ENCODE data around the gene NOS1. TPM values are rescaled to one million over a fixed set of nuclear protein-coding genes. Genes with fewer than 3 reads are reported as not detected.
"Not testable (repeated sequence)": the region's sequence is repeated elsewhere in the genome, so short reads cannot be mapped to it uniquely, and the experiment has no call there.

NOS1 gene
- total and polyA plus RNA-seq, 7 experiments from 2014 or later = not detected

GRCh38 chr12:117402363-117402762, 40.9 kb upstream of the NOS1 start:
- Histone ChIP-seq H3K9me3 (ENCODE audit: control insufficient read depth in 2 of 3, low read length in 3 of 3) (peaks cover 0 to 5% (median 0%) of the 10 kb centered on the region in 3 experiments), H3K27me3 (ENCODE audit: control insufficient read depth in 2 of 2, insufficient read depth in 2 of 2, low read length in 2 of 2) (no peaks in the 10 kb centered on the region), H3K4me1 (ENCODE audit: control insufficient read depth in 2 of 2, insufficient read depth in 2 of 2, low read length in 2 of 2) (no peaks in the 10 kb centered on the region), H3K36me3 (ENCODE audit: control insufficient read depth in 2 of 3, insufficient read depth in 3 of 3, low read length in 3 of 3) (no peaks in the 10 kb centered on the region), H3K4me3 (ENCODE audit: low read length) (no peak overlapping the region), H3K27ac (ENCODE audit: low read depth, low read length) (no peak overlapping the region)
- DNase-seq (no peak), ATAC-seq (no peak)
- intact Hi-C loops (cut with micrococcal nuclease) = no loop called here
- POLR2A ChIA-PET = no interaction called here
- no peaks in the 10 kb centered on the region for H3K4me1 Mint-ChIP-seq
- peaks cover 6 to 37% (median 16%) of the 10 kb centered on the region in 11 donors for H3K9me3 Mint-ChIP-seq
- no peak overlapping the region for H3K4me3 Mint-ChIP-seq
- peaks cover 0 to 5% (median 0%) of the 10 kb centered on the region in 5 donors for H3K36me3 Mint-ChIP-seq
- CTCF ChIA-PET = no interaction called here
- H3K27ac Mint-ChIP-seq = no peak overlapping the region
- peaks cover 0 to 10% (median 4%) of the 10 kb centered on the region in 5 donors for H3K27me3 Mint-ChIP-seq

- Histone ChIP-seq H3K27ac (ENCODE audit: low read depth, low read length) (no peak overlapping the region), H3K27me3 (ENCODE audit: control insufficient read depth in 2 of 2, insufficient read depth in 2 of 2, low read length in 2 of 2) (no peaks in the 10 kb centered on the region), H3K4me3 (ENCODE audit: low read length) (no peak overlapping the region), H3K4me1 (ENCODE audit: control insufficient read depth in 2 of 2, insufficient read depth in 2 of 2, low read length in 2 of 2) (no peaks in the 10 kb centered on the region), H3K9me3 (ENCODE audit: control insufficient read depth in 2 of 3, low read length in 3 of 3) (peaks cover 0 to 5% (median 0%) of the 10 kb centered on the region in 3 experiments), H3K36me3 (ENCODE audit: control insufficient read depth in 2 of 3, insufficient read depth in 3 of 3, low read length in 3 of 3) (no peaks in the 10 kb centered on the region)
- ChIA-PET CTCF (no interaction called here), POLR2A (no interaction called here)
- no peak for DNase-seq
- peaks cover 0 to 5% (median 0%) of the 10 kb centered on the region in 5 donors for H3K36me3 Mint-ChIP-seq
- ATAC-seq = no peak
- peaks cover 6 to 38% (median 15%) of the 10 kb centered on the region in 11 donors for H3K9me3 Mint-ChIP-seq
- H3K27ac Mint-ChIP-seq = no peak overlapping the region
- no peaks in the 10 kb centered on the region for H3K4me1 Mint-ChIP-seq
- intact Hi-C loops (cut with micrococcal nuclease) = no loop called here
- H3K4me3 Mint-ChIP-seq = no peak overlapping the region
- H3K27me3 Mint-ChIP-seq = peaks cover 0 to 16% (median 4%) of the 10 kb centered on the region in 5 donors
These were observed 39.5 kb upstream of the NOS1 start for GRCh38 chr12:117400912-117401311.

DNA sequence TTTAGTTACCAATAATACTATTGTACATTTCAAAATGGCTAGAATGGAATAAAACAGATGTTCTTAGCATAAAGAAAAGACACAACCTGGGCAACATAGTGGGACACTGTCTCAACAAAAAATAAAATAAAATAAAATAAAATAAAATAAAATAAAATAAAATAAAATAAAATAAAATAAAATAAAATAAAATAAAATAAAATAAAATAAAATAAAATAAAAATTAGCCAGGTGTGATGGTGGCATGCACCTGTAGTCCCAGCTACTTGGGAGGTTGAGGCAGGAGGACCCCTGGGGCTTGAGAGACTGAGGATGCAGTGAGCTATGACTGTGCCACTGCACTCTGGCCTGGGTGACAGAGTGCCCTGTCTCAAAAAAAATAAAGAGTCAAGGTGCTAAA, 37.1 kb upstream of the NOS1 start:
- CTCF ChIA-PET; H3K27me3 ChIP-seq (ENCODE audit: control insufficient read depth in 2 of 2, insufficient read depth in 2 of 2, low read length in 2 of 2); H3K36me3 Mint-ChIP-seq; H3K27ac Mint-ChIP-seq; H3K9me3 ChIP-seq (ENCODE audit: control insufficient read depth in 2 of 3, low read length in 3 of 3); H3K4me3 ChIP-seq (ENCODE audit: low read length); H3K4me1 ChIP-seq (ENCODE audit: control insufficient read depth in 2 of 2, insufficient read depth in 2 of 2, low read length in 2 of 2); H3K4me1 Mint-ChIP-seq; POLR2A ChIA-PET; H3K27ac ChIP-seq (ENCODE audit: low read depth, low read length); DNase-seq; intact Hi-C loops (cut with micrococcal nuclease); H3K4me3 Mint-ChIP-seq; H3K36me3 ChIP-seq (ENCODE audit: control insufficient read depth in 2 of 3, insufficient read depth in 3 of 3, low read length in 3 of 3); ATAC-seq: not testable (repeated sequence)
- peaks cover 6 to 42% (median 13%) of the 10 kb centered on the region in 11 donors for H3K9me3 Mint-ChIP-seq
- H3K27me3 Mint-ChIP-seq = peaks cover 0 to 13% (median 5%) of the 10 kb centered on the region in 5 donors

GRCh38 chr12:117395766-117396165, 34.3 kb upstream of the NOS1 start:
- CTCF ChIA-PET = no interaction called here
- POLR2A ChIA-PET = no interaction called here

GRCh38 chr12:117394491-117394890, 33.1 kb upstream of the NOS1 start:
- Histone ChIP-seq H3K4me1 (ENCODE audit: control insufficient read depth in 2 of 2, insufficient read depth in 2 of 2, low read length in 2 of 2) (no peaks in the 10 kb centered on the region), H3K9me3 (ENCODE audit: control insufficient read depth in 2 of 3, low read length in 3 of 3) (peaks cover 0 to 3% (median 0%) of the 10 kb centered on the region in 3 experiments), H3K27ac (ENCODE audit: low read depth, low read length) (no peak overlapping the region), H3K27me3 (ENCODE audit: control insufficient read depth in 2 of 2, insufficient read depth in 2 of 2, low read length in 2 of 2) (no peaks in the 10 kb centered on the region), H3K36me3 (ENCODE audit: control insufficient read depth in 2 of 3, insufficient read depth in 3 of 3, low read length in 3 of 3) (no peaks in the 10 kb centered on the region), H3K4me3 (ENCODE audit: low read length) (no peak overlapping the region)
- Mint-ChIP-seq H3K36me3 (no peaks in the 10 kb centered on the region), H3K27me3 (peaks cover 0 to 11% (median 8%) of the 10 kb centered on the region in 5 donors), H3K4me3 (no peak overlapping the region), H3K9me3 (peaks cover 4 to 23% (median 8%) of the 10 kb centered on the region in 11 donors), H3K4me1 (no peaks in the 10 kb centered on the region), H3K27ac (no peak overlapping the region)
- ATAC-seq = no peak
- ChIA-PET CTCF (no interaction called here), POLR2A (no interaction called here)
- intact Hi-C loops (cut with micrococcal nuclease) = no loop called here
- DNase-seq = no peak

More at GRCh38 chr12:117395766-117396165, 34.3 kb upstream of the NOS1 start:
- peaks cover 0 to 11% (median 7%) of the 10 kb centered on the region in 5 donors for H3K27me3 Mint-ChIP-seq
- ATAC-seq = no peak
- intact Hi-C loops (cut with micrococcal nuclease) = no loop called here
- no peaks in the 10 kb centered on the region for H3K4me1 ChIP-seq (ENCODE audit: control insufficient read depth in 2 of 2, insufficient read depth in 2 of 2, low read length in 2 of 2)
- H3K4me3 Mint-ChIP-seq = no peak overlapping the region
- no peaks in the 10 kb centered on the region for H3K27me3 ChIP-seq (ENCODE audit: control insufficient read depth in 2 of 2, insufficient read depth in 2 of 2, low read length in 2 of 2)
- H3K27ac Mint-ChIP-seq = peak overlapping the region in 1 of 9 donors; percentile 3
- no peaks in the 10 kb centered on the region for H3K36me3 Mint-ChIP-seq
- DNase-seq = no peak
- H3K4me3 ChIP-seq (ENCODE audit: low read length) = no peak overlapping the region
- H3K9me3 Mint-ChIP-seq = peaks cover 4 to 31% (median 9%) of the 10 kb centered on the region in 11 donors
- no peaks in the 10 kb centered on the region for H3K4me1 Mint-ChIP-seq
- no peaks in the 10 kb centered on the region for H3K36me3 ChIP-seq (ENCODE audit: control insufficient read depth in 2 of 3, insufficient read depth in 3 of 3, low read length in 3 of 3)
- H3K27ac ChIP-seq (ENCODE audit: low read depth, low read length) = no peak overlapping the region
- H3K9me3 ChIP-seq (ENCODE audit: control insufficient read depth in 2 of 3, low read length in 3 of 3) = peaks cover 0 to 3% (median 0%) of the 10 kb centered on the region in 3 experiments

DNA sequence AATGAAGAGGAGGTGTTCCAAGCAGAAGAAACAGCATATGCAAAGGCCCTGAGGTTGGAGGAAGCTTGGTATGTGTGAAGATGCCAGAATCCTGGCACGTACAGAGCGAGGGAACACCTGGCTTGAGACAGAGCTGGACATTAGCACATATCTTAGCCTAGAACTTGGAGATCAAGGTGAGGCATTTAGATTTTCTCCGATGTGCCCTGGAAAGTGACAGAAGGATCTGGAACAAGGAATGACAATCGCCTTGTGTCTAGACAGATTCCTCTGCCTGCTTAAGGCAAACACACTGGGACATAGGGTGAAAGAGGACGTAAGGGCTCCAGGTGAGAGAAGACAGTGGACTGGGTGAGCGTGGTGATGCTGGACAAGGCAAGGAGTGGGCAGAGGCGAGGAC, 32.2 kb upstream of the NOS1 start:
- Mint-ChIP-seq H3K9me3 (peaks cover 0 to 16% (median 5%) of the 10 kb centered on the region in 11 donors), H3K36me3 (no peaks in the 10 kb centered on the region), H3K27ac (no peak overlapping the region), H3K4me3 (no peak overlapping the region), H3K4me1 (no peaks in the 10 kb centered on the region), H3K27me3 (peaks cover 0 to 11% (median 8%) of the 10 kb centered on the region in 5 donors)
- Histone ChIP-seq H3K4me1 (ENCODE audit: control insufficient read depth in 2 of 2, insufficient read depth in 2 of 2, low read length in 2 of 2) (no peaks in the 10 kb centered on the region), H3K9me3 (ENCODE audit: control insufficient read depth in 2 of 3, low read length in 3 of 3) (peaks cover 0 to 3% (median 0%) of the 10 kb centered on the region in 3 experiments), H3K4me3 (ENCODE audit: low read length) (no peak overlapping the region), H3K36me3 (ENCODE audit: control insufficient read depth in 2 of 3, insufficient read depth in 3 of 3, low read length in 3 of 3) (no peaks in the 10 kb centered on the region), H3K27me3 (ENCODE audit: control insufficient read depth in 2 of 2, insufficient read depth in 2 of 2, low read length in 2 of 2) (no peaks in the 10 kb centered on the region), H3K27ac (ENCODE audit: low read depth, low read length) (no peak overlapping the region)
- ATAC-seq = no peak
- intact Hi-C loops (cut with micrococcal nuclease) = no loop called here
- CTCF ChIA-PET = no interaction called here
- no peak for DNase-seq
- POLR2A ChIA-PET = no interaction called here

DNA sequence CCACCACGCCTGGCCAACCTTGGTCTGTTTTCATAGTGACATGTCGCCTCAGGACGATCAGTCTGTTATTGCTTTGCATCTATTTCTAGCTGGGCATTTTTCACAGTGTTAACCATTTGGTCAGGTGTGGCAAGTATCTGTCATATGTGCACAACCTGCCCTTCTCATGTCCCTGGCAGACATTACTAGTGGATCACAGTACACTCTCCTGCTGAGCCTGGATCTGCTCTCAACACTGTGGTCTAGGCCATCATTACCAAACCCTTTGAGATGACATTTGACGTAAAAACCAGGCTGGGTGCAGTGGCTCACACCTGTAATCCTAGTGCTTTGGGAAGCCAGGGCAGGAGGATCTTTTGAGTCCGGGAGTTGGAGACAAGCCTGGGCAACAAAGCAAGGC, 29.4 kb upstream of the NOS1 start:
- Histone ChIP-seq H3K27ac (ENCODE audit: low read depth, low read length) (no peak overlapping the region), H3K4me3 (ENCODE audit: low read length) (no peak overlapping the region), H3K36me3 (ENCODE audit: control insufficient read depth in 2 of 3, insufficient read depth in 3 of 3, low read length in 3 of 3) (no peaks in the 10 kb centered on the region), H3K9me3 (ENCODE audit: control insufficient read depth in 2 of 3, low read length in 3 of 3) (peaks cover 0 to 3% (median 0%) of the 10 kb centered on the region in 3 experiments), H3K4me1 (ENCODE audit: control insufficient read depth in 2 of 2, insufficient read depth in 2 of 2, low read length in 2 of 2) (no peaks in the 10 kb centered on the region), H3K27me3 (ENCODE audit: control insufficient read depth in 2 of 2, insufficient read depth in 2 of 2, low read length in 2 of 2) (no peaks in the 10 kb centered on the region)
- DNase-seq = no peak
- Mint-ChIP-seq H3K4me3 (no peak overlapping the region), H3K9me3 (peaks cover 0 to 6% (median 3%) of the 10 kb centered on the region in 11 donors), H3K27ac (no peak overlapping the region), H3K36me3 (no peaks in the 10 kb centered on the region), H3K27me3 (peaks cover 0 to 9% (median 7%) of the 10 kb centered on the region in 5 donors), H3K4me1 (no peaks in the 10 kb centered on the region)
- ChIA-PET CTCF (no interaction called here), POLR2A (no interaction called here)
- no peak for ATAC-seq
- intact Hi-C loops (cut with micrococcal nuclease) = no loop called here

Measured in naive thymus-derived CD4-positive, alpha-beta T cell (primary cell).